Activated CD4-positive, alpha-beta T cell treated with anti-CD3 and anti-CD28 coated beads, Interleukin-2, amount 10 ng/mL, durations not matched to agents 24 days and 14 days (primary cell): ENCODE data around the gene RFT1. TPM values are rescaled to one million over a fixed set of nuclear protein-coding genes. Genes with fewer than 3 reads are reported as not detected.
A peak's percentile ranks its signal among the peaks of the same experiment; 100 is the strongest.

Source experiments
- DNase-seq: peaks from one replicate; pipeline ENCODE4 v3.0.0; 2022
- H3K27ac Mint-ChIP-seq: one replicate; pipeline ENCODE4 v1.8.0; 2022; ENCODE audit warnings: mild to moderate bottlenecking, mixed read lengths
- H3K27me3 Mint-ChIP-seq: one replicate; pipeline ENCODE4 v1.8.0; 2022; ENCODE audit warnings: mixed read lengths
- H3K36me3 Mint-ChIP-seq: one replicate; pipeline ENCODE4 v1.8.0; 2022; ENCODE audit warnings: low read depth, mild to moderate bottlenecking, mixed read lengths
- H3K4me1 Mint-ChIP-seq: one replicate; pipeline ENCODE4 v1.8.0; 2021; ENCODE audit warnings: mixed read lengths
- H3K4me3 Mint-ChIP-seq: one replicate; pipeline ENCODE4 v1.8.0; 2022; ENCODE audit warnings: mild to moderate bottlenecking, moderate library complexity, mixed read lengths
- H3K9me3 Mint-ChIP-seq: one replicate; pipeline ENCODE4 v1.8.0; 2021; ENCODE audit warnings: mixed read lengths
- intact Hi-C: fragments of 100-400 bp; cut with micrococcal nuclease; formaldehyde crosslinking; loops from one replicate; pipeline ENCODE4 v1.15.1; 2023
- total RNA-seq: library from RNA; stranded (reverse); gene quantifications from 2 replicates; pipeline ENCODE4 v1.2.3, GENCODE V29; 2022

Gene RFT1
- total RNA-seq, 1 donor from 2014 or later = 47.6 TPM

DNA sequence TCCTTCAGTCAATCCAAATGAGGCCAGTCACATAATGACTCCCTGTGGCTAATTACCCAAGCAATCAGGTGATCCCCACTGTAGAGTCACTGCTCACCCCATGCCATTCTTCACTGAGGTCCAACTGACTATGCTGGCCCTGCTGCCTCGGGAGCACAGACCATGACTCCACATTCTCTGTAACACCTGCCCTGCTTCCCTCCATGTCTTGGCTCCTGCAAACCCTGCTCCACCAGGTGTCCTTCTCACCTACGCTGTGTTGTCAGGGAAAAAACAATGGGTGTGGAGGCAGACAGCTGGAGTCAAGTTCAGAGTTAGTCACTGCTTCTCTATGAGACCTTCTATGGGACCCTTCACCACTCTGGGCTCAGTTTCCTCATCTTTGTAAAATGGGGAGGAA, 78.3 kb downstream of the RFT1 start:
- intact Hi-C loops = no loop called here
- no peak overlapping the region for H3K4me3 Mint-ChIP-seq
- no peaks in the 10 kb centered on the region for H3K9me3 Mint-ChIP-seq
- no peaks in the 10 kb centered on the region for H3K36me3 Mint-ChIP-seq
- no peak for DNase-seq
- peaks cover 2% of the 10 kb centered on the region for H3K27me3 Mint-ChIP-seq
- H3K27ac Mint-ChIP-seq = no peak overlapping the region
- peaks cover 5% of the 10 kb centered on the region for H3K4me1 Mint-ChIP-seq

DNA sequence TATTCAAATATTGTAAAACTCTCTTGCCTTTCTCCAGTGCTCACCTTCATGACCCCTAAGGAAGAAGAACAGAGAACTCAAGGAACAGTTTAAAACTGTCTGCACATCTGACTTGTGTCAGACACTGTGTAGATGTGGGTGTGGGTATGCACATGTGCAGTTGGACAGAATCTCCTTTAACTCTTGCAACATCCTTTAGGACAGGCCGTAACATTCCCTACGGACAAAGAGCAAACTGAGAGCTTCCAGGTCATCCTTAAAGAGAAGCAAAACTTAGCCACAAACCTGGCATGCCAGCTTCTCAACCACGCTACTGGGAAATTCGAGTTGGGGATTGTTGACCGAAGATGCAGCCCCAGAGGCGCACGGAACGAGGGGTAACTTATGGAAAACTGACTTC, 80.2 kb downstream of the RFT1 start:
- H3K9me3 Mint-ChIP-seq = no peaks in the 10 kb centered on the region
- H3K36me3 Mint-ChIP-seq = peaks cover 2% of the 10 kb centered on the region
- H3K4me3 Mint-ChIP-seq = no peak overlapping the region
- no peak for DNase-seq
- intact Hi-C loops = loop anchor here (10.0 kb wide), 1 partner anchor 345 kb away; the partner anchor contains the start of genes GLT8D1 and SPCS1
- peaks cover 6% of the 10 kb centered on the region for H3K4me1 Mint-ChIP-seq
- peaks cover 2% of the 10 kb centered on the region for H3K27me3 Mint-ChIP-seq
- no peak overlapping the region for H3K27ac Mint-ChIP-seq

DNA sequence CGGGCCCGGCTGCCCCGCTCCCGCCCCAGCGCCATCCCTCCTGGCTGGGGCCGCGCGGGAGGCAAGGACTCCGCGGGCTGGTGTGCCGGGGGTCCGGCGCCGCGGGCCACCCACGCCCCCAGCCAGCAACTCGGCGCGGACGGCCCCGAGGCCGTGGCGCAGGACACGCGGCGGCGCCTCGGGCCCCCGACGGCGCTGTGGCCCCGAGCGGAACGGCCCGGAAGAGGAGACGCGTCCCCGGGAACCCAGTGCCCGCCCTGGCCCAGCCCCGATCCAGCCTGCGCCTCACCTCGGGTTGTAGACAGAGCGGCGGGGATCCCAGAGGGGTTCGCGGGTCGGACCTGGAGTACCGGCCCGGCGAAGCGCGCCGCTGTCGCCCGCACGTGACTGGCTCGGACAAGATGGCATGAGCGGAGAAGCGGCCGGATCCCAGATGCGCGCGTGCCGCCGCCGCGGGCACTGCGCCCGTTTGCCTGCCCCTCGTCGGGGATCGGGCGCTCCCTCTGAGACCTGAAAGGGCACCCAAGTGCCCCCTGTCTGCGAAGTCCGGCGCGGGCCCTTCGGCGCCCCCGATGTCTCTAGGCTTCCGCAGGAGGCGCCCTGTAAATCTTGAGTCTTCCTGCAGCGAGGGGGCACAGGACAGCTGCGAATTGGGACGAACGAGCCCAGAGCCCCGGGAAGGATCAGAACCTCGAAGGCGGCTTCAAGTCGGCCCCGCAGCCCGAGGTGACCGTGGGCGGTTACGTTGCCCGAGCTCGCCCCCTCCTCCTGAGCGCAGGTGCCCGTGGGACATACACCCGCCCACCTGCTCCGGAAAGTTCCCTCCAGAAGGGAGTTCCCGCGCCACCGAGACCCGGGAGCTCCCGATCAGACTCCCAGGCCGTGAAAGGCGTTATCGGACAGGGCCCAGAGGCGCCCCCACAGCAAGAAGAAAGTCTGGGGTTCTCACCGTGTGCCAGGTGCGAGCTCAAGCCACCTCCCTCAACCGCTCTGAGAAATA, 83.8 kb downstream of the RFT1 start:
- intact Hi-C loops = loop anchor here (1.0 to 10.0 kb wide), 4 partner anchors 62 to 342 kb away; partner anchors contain the start of genes GLT8D1, SPCS1 and STIMATE
- H3K27ac Mint-ChIP-seq = peak overlapping the region; percentile 80
- peaks cover 25% of the 10 kb centered on the region for H3K4me1 Mint-ChIP-seq
- H3K27me3 Mint-ChIP-seq = peaks cover 2% of the 10 kb centered on the region
- H3K4me3 Mint-ChIP-seq = peak overlapping the region; percentile 87
- peak; percentile 88 for DNase-seq
- H3K36me3 Mint-ChIP-seq = peaks cover 6% of the 10 kb centered on the region
- no peaks in the 10 kb centered on the region for H3K9me3 Mint-ChIP-seq

DNA sequence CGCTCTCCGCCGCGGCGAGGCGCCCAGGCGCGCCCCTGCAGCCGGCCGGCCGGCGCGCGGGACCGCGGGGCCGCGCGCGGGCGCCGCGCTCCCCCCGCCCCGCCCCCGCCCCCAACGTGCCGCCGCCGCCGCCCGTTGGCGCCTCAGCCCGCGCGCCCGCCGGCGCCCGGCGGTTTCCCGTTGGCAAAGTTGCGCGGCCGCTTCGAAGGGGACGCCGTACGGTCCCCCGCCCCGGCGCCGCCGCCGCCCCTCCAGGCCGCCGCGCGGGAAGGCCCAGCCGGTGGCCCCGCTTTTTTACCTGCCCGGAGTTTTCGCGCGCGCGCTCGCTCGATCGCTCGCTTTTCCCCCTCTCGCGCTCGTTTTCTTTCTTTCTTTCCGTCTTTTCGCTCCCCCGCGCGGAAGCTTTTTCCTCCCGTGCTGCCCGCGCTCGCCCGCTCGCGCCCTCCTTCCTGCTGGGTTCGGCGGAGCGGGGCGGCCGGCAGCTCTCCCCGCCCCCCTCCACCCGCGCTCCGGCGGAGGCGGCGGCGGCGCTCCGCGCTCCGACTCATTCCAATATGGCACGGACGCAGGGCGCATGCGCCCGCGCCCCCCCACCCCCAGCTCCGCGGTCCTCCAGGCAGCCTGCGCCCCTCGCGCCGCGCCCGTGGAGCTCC, 84.6 kb downstream of the RFT1 start, which contains the start of gene SFMBT1:
TSS of gene SFMBT1 (minus strand) at position 556 of the 653 bp plus-strand sequence. CDS start 76,945 bp downstream, outside the sequence.
- intact Hi-C loops = loop anchor here (1.0 to 10.0 kb wide), 4 partner anchors 62 to 341 kb away; partner anchors contain the start of genes GLT8D1, SPCS1 and STIMATE
- peak within 1 kb of the TSS; percentile 95 for H3K27ac Mint-ChIP-seq
- peaks cover 2% of the 10 kb centered on the region for H3K27me3 Mint-ChIP-seq
- peak within 1 kb of the TSS; percentile 95 for H3K4me3 Mint-ChIP-seq
- H3K4me1 Mint-ChIP-seq = peaks cover 28% of the 10 kb centered on the region
- H3K9me3 Mint-ChIP-seq = no peaks in the 10 kb centered on the region
- H3K36me3 Mint-ChIP-seq = peaks cover 7% of the 10 kb centered on the region
- peak; percentile 89 for DNase-seq

DNA sequence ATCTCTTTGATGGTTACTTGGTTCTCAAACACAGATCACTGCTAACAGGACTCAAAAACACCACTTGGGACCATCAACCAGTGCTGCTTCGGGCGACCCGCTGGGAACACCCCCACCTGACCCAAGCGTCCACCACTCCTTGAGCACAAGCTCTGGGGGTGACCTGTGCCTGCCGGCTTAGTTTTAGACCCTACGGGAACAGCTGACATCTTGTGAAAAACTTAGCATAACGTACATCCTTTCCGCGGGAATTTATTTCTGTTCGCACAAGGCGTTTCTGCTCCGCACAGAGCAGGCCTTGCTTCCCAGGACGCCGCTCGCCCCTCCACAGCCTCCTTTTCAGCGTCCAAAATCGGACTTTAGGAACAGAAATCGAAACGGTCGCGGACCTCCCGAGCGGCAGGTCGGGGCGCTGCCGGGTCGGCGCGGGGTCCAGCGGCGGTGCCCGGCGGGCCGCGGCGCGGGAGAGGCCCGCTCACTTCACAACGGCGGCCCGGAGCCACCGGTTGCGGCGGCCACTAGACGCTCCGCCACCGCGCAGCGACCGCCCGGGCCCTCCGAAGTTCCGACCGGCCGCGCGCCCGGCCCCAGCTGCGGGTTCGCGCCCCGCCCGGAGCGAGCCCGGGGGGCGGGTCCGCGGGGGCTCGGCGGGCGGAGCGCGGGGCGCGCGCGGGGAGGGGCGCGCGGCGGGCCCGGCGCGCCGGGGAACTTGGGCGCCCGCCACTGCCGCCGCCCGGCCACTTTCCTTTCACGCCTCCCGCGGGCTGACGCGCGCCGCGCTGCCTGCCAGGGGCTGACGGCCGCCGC, 85.3 kb downstream of the RFT1 start:
- peak overlapping the region; percentile 95 for H3K27ac Mint-ChIP-seq
- H3K4me3 Mint-ChIP-seq = peak overlapping the region; percentile 95
- peak; percentile 88 for DNase-seq
- no peaks in the 10 kb centered on the region for H3K9me3 Mint-ChIP-seq
- H3K27me3 Mint-ChIP-seq = peaks cover 2% of the 10 kb centered on the region
- peaks cover 12% of the 10 kb centered on the region for H3K36me3 Mint-ChIP-seq
- H3K4me1 Mint-ChIP-seq = peaks cover 34% of the 10 kb centered on the region
- intact Hi-C loops = loop anchor here (1.0 to 10.0 kb wide), 3 partner anchors 27 to 340 kb away; partner anchors contain the start of genes GLT8D1 and SPCS1

DNA sequence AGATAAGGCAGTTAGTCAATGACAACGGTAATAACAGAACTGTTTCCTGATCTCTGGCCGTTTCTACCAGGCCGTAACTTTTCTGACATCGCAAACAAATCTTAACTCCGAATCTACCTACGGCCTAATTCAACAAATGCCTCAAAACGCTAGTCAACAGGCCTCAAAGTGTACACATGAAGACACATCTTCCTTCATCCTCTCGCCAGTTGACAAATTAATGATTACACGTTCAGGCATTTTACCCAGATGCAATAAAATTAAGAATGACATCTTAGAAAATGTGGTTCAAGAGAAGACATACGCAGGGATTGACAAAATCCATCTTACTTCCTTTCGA, 85.9 kb downstream of the RFT1 start:
- H3K4me1 Mint-ChIP-seq = peaks cover 35% of the 10 kb centered on the region
- peaks cover 12% of the 10 kb centered on the region for H3K36me3 Mint-ChIP-seq
- intact Hi-C loops = loop anchor here (1.0 to 10.0 kb wide), 3 partner anchors 28 to 340 kb away; partner anchors contain the start of genes GLT8D1 and SPCS1
- peak overlapping the region; percentile 95 for H3K4me3 Mint-ChIP-seq
- no peak for DNase-seq
- no peaks in the 10 kb centered on the region for H3K9me3 Mint-ChIP-seq
- no peaks in the 10 kb centered on the region for H3K27me3 Mint-ChIP-seq
- H3K27ac Mint-ChIP-seq = peak overlapping the region; percentile 95

DNA sequence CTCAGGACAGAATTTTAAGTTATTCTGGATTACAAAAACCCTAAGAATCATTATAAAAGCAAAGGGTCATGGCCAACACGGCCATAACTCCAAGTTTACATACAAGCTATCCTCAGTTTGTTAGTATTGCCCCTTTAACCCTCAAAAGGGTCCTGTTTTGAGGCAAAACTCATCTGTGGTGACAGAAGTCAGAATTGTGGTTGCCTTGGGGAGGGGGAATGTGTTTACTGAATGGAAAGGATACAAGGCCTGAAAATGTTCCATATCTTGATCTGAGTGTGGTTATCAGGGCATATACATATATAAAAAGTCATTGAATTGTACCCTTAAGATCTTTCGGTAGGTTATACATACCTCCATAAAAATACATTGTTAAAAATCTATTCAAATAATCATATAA, 86.5 kb downstream of the RFT1 start:
- H3K27ac Mint-ChIP-seq = peak overlapping the region; percentile 3
- peak; percentile 68 for DNase-seq
- H3K4me3 Mint-ChIP-seq = peak overlapping the region; percentile 95
- H3K4me1 Mint-ChIP-seq = peaks cover 41% of the 10 kb centered on the region
- intact Hi-C loops = loop anchor here (1.0 to 10.0 kb wide), 3 partner anchors 29 to 339 kb away; partner anchors contain the start of genes GLT8D1 and SPCS1
- H3K27me3 Mint-ChIP-seq = no peaks in the 10 kb centered on the region
- peaks cover 12% of the 10 kb centered on the region for H3K36me3 Mint-ChIP-seq
- H3K9me3 Mint-ChIP-seq = peaks cover 3% of the 10 kb centered on the region

DNA sequence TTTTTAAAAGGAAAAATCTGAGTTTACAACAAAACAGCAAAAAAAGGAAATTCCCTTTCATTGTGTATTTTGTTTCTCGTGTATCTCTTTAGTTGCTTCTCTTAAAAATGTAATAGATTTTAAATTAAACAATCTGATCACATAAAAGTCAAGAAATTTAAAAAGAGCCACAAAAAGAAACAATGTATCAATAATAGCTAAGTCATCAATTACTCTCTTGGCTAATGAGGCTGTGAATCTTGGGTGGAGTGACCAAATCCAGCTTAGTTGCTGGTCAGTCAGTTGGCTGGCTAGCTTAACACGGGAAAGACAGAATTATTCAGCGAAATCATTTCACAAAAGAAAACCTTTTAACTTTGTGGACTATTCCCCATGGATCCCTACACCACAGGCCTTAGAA, 87.6 kb downstream of the RFT1 start:
- intact Hi-C loops = loop anchor here (1.0 to 10.0 kb wide), 3 partner anchors 12 to 338 kb away; partner anchors contain the start of genes GLT8D1 and SPCS1
- Mint-ChIP-seq H3K27ac (no peak overlapping the region), H3K36me3 (peaks cover 12% of the 10 kb centered on the region), H3K9me3 (peaks cover 3% of the 10 kb centered on the region), H3K27me3 (no peaks in the 10 kb centered on the region), H3K4me3 (peak overlapping the region; percentile 10), H3K4me1 (peaks cover 46% of the 10 kb centered on the region)
- no peak for DNase-seq

DNA sequence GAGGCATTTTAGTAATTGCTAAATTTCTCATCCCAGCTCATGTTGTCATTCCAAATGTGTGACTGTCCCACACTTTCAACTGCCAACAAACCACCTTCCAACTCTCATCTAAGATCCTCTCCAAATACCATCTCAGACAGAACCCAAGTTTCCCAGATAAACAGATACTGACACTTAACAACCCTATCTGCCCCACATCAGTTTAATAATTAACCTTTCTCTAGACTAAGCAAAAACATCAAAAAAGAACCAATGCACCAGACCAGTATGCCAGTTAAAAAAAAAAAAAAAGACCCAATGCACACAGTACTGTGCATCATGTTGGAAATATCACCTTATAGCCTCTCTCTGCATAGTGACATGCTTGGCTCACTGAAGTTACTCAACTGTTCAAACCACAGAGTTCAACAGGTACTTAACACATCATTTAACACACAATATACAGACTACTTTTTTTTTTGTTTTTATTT, 89.8 kb downstream of the RFT1 start:
- Mint-ChIP-seq H3K27me3 (no peaks in the 10 kb centered on the region), H3K4me3 (no peak overlapping the region), H3K27ac (peak overlapping the region; percentile 22)

DNA sequence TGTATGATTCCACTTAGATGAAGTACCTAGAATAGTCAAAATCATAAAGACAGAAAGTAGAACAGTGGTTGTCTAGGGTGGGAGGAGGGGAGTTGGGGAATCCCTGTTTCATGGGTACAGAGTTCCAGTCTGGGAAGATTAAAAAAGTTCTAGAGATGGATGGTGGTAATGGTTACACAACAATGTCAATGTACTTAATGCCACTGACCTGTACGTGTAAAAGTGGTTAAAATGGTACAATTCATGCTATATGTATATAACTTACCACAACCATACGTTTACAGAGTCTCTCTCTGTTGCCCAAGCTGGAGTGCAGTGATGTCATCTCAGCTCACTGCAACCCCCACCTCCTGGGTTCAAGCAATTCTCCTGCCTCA, 90.9 kb downstream of the RFT1 start:
- no peak overlapping the region for H3K27ac Mint-ChIP-seq
- intact Hi-C loops = no loop called here
- H3K36me3 Mint-ChIP-seq = peaks cover 6% of the 10 kb centered on the region
- no peaks in the 10 kb centered on the region for H3K27me3 Mint-ChIP-seq
- H3K4me1 Mint-ChIP-seq = peaks cover 59% of the 10 kb centered on the region
- no peak overlapping the region for H3K4me3 Mint-ChIP-seq
- peaks cover 3% of the 10 kb centered on the region for H3K9me3 Mint-ChIP-seq
- DNase-seq = no peak

More for the DNA sequence above, 89.8 kb downstream of the RFT1 start:
- intact Hi-C loops = loop anchor here (5.0 to 10.0 kb wide), 2 partner anchors 108 to 336 kb away; partner anchors contain the start of genes GLT8D1 and SPCS1
- peaks cover 60% of the 10 kb centered on the region for H3K4me1 Mint-ChIP-seq
- DNase-seq = no peak
- H3K36me3 Mint-ChIP-seq = peaks cover 10% of the 10 kb centered on the region
- peaks cover 3% of the 10 kb centered on the region for H3K9me3 Mint-ChIP-seq

DNA sequence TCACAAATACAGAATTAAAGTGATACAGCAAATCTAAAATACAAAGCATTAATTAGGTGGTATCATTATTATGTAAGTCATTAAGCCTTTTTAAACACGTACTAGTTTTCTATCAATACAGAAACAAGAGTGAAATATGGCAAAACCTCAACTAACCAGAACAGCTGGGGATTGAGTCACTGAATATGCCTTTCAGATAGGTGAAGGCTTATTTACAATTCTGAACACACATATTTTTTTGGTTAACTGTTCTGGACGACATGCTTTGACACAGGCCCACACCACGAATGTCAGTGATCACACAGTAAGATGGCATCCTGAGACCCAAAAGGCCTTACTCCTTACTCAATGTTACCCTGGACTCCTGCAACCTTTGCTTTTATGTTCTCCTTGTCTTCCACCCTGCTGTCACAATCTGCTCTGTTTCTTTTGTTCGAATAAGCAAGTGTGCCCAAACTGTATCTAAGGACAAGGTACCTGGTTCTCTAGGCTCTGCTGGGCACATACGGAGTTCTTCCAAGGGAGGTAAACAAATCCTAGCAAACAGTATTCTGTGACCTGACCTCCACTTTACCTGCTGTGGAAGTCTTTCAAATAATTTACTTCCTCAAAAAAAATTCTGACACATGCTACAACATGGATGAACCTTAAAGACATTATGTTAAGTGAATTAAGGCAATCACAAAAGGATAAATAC, 91.4 kb downstream of the RFT1 start:
- H3K36me3 Mint-ChIP-seq = peaks cover 6% of the 10 kb centered on the region
- H3K27ac Mint-ChIP-seq = no peak overlapping the region
- no peak for DNase-seq
- H3K27me3 Mint-ChIP-seq = no peaks in the 10 kb centered on the region
- H3K9me3 Mint-ChIP-seq = peaks cover 3% of the 10 kb centered on the region
- intact Hi-C loops = no loop called here
- no peak overlapping the region for H3K4me3 Mint-ChIP-seq
- peaks cover 55% of the 10 kb centered on the region for H3K4me1 Mint-ChIP-seq
